Measurements from ENCODE around the gene CFAP45.
"Not testable (repeated sequence)": the region's sequence is repeated elsewhere in the genome, so short reads cannot be mapped to it uniquely, and the experiment has no call there.

The CFAP45 gene

DNA sequence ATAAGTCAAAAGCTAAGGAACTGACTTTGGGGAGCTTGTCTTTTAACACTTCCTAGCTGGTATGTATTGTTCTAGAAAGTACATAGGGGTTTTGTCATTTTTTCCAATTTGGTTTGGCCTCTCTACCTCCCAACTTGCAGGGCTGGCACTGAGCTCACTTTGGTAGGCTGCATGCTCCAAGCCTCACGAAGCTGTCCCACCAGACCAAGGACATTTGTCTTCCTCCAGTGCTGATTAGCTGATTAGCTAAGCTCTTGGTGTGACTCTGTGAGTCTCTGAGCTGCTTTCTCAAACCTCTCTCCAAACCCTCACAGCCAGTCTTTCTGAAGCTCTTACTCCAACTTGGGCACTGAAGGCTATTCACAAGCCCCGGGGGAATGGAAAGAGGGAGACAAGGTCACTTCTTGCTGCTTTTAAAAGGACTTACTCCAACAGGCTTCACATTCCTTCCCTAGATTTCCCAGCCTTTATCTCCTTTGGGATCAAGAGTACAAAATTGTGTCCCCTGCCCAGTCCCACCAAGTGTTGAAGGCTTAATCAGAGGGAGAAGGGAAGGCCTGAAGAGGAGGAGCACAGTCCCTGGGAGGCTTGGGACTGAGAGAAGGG, 893 bp upstream of the CFAP45 start:
- DNase-seq: no peak

DNA sequence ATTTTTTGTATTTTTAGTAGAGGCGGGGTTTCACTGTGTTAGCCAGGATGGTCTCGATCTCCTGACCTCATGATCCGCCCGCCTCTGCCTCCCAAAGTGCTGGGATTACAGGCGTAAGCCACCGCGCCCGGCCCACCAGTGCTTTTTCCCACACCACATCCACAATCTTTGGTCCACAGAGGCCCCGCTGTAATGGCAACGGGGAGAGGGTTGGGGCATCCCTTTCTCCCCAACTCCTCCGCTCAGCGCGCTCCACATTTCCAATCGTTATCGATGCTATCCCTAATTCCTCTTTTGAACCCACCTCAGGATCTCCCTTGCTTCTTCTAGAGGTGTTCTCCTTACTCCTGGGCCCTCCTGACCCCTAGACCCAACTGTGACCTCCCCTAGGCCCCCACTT, 331 bp downstream of the CFAP45 start:
- not testable (repeated sequence) for DNase-seq

DNA sequence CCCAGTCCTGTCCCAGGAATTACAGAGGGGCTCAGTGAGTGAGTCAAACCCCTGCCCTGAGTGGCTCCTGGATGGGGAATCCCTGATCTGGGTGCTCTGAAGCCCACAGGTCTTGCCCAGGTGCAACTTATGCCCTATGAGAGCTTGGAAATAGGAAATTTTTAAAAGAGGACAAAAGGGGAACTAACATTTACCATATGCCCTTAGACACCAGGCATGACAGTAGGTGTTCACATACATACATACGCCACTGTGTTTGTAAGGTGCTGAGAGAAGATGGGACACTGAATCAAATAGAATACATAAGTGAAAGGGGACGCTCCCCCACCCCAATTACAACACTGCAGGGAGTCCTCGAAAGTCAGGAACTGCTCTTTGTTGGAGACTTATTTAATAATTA, 1.4 kb downstream of the CFAP45 start:
- DNase-seq: no peak

DNA sequence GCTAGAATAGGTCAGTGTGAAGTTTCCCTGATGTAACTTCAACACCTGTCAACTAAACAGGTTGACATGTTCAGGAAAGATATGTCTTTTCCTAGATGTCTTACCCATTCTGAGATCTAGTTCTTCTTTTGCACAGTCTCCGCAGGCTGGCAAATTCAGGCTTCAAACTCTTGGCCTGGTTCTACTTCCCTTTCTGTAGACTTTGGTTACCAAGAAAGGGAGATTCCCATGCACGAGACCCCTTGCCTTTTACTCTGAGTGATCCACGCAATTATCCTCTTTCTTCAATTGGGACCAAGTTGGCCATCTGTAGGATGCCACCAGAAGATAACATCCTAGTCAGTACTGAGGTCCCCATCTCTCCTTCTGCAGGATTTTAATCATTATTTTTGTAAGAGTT, 2.0 kb downstream of the CFAP45 start:
- DNase-seq: no peak

DNA sequence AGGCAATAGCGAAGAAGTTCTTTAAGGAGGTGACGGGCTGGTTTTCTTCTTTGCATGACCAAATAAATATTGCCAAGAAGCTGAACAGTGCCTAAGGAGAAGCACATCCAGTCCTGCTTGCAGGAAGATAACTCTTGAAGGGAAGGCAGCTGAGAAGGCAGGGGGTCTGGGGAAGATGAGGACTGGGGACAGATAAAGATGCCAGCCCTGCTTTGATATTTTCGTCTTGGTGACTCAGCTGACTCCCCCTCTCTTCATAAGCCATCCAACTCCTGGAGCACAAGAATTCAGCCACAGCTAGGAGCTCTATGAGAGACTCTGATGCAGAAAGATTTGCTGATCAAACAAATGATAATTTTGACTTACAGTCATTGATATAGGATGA, 3.4 kb downstream of the CFAP45 start:
- no peak for DNase-seq

DNA sequence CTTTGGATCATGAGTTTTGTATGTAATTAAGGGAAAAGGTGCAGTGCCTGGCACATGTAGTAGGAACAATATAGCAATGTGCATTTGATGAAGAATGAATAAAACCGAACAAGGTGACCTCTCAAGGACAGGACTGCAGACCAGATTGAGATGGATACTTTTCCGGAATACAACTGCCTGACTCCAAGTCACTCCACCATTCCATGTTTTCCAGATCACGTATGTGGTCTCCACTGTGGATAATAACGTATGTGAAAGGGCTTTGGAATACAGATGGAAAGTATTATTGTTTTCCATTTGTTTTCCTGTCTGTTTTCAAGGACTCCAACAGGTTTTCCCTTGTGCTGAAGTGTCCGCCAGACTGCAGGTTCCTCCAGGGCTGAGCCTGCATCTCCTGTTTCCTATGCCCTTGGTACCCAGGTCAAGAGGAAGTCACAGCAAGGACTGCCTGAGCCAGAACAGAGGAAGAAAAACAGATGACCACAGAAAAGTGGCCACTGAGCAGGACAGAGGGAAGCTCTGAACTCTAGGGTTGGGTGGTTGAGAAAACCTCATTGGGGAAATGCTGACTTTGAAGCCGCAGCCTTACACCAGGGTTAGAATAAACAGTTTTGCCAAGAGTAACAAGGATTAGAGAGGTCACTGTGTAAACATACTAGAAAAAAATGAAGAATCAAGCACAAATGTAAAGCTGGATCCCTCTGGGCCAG, 4.0 kb downstream of the CFAP45 start:
- DNase-seq: no peak

DNA sequence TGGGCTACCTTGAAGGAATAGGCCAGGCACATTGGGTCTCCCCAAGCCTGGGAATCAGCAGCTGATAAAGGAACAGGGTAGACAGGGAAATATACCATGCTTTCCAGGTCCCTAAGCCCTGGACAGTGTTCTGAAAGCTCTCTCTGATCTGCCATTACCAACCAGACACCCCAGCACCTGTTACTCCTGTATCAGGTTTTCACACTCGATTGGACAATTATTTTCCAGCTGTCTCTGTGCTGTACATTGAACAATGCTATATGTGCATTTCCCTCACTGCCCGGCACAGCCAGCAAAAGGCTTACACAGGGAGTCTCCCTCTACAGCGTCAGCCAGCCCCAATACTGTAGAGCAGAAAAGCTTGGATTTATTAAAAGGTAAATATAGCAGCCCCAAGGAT, 4.7 kb downstream of the CFAP45 start:
- DNase-seq: no peak

DNA sequence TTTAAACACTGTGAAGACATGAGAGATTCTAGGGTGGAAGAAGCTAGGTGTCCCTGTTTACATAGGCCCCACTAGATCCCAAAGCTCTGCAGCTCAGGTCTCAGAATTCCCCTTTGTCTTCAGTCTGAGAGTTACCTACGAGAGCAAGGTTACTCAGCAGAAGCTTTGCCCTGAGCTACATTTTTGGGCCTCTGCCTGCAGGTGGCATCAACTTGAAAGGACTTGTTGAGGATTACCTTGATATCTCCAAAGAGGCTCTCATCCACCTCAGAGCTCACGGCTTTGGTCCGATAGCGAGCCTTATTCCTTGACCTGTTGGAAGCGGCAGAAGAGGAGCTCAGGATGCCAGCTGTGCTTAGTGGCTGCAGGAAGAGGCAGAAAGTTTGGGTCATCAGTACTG, 7.0 kb downstream of the CFAP45 start:
- DNase-seq: no peak

DNA sequence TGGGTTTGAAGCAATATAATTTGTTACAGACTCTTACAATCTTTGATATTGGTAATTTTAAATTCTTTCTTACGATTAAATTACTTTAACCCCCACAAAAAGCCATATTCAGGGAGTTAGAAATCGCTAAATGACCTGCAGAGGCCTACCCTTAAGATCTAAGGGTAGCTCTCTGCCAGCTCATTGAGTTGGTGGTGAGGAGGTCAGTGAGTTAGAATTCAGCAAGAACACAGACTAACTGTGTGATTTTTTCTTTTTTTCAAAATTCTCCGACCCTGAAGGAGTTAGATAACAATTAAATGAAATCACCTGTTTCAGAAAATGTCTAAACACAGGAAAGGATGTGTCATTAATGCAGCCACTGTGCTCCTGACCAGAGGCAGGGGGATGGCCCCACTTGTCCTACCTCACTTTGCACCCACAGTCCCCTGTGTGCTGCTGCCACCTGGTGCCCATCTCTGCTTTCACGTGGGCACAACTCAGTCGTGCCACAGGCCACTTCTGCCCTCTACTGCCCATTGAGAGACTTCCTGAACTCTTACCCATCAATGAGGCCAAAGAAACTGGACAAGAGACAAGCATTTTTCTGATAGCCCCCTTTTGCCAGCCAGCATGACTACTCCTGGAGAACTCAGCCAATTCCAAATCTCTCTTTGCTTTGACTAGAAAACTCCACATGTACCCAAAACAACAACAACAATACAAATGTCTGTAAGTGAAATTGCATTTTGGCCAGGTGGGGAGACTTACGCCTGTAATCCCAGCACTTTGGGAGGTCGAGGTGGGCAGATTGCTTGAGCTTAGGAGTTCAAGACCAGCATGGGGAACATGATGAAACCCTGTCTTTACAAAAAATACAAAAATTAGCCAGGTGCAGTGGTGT, 8.4 kb downstream of the CFAP45 start:
- DNase-seq: peak; percentile 91

DNA sequence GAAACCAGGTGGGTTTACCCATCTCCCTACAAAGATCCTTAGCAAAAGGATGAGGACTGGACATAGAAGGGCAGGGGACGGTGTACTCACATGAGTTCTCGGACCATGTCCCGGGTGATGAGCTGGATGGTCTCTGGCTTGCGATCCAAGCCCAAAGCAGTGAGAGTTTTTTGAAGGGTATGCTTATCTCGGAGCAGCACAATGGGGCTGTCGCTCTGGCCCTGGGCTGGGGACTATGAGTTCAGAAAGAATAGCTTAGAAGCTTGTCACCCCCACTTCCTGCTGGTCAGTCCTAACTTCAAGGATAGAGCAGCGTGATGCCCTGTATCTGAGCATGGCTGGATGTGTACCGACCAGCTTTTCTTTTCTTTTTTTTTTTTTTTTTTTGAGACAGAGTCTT, 9.6 kb downstream of the CFAP45 start:
- no peak for DNase-seq

DNA sequence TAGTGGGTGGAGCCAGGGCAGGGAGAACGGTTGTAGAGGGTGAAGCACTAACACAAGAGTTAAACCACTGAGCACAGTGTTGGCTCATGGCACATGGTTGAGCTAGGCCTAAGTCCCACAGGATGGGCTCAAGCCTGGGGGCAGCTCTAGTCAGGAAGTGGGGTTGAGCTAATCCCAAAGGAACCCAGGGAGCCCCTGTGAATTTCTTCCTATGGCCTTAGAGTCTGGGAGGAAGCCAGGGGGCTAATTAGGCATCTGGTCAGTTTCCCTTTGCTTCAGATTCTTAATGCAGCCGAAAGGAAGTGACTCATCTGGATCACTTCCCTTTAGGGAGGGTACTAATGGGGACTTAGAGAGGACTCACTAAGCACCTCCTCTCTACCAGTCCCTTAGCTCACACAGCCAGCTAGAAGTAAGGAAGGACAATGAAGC, 10.1 kb downstream of the CFAP45 start:
- peak; percentile 99 for DNase-seq

DNA sequence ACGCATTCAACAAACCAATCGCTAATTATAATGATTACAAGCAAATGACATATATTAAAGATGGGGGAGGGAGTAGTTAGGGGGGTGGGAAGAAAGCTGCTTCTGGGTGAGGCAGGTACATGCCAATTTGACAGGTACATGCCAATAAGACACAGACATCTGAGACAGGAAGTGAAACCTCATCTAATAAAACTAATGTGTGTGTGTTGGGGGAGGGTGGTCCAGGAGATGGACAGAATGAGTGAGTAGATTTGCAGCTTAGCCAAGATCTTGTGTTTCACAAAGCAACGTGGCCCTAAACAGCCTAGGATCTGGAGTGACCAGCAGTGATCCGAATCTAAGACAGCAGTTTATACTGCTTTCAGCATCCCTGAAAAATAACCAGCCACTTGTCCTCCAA, 10.8 kb downstream of the CFAP45 start:
- no peak for DNase-seq

DNA sequence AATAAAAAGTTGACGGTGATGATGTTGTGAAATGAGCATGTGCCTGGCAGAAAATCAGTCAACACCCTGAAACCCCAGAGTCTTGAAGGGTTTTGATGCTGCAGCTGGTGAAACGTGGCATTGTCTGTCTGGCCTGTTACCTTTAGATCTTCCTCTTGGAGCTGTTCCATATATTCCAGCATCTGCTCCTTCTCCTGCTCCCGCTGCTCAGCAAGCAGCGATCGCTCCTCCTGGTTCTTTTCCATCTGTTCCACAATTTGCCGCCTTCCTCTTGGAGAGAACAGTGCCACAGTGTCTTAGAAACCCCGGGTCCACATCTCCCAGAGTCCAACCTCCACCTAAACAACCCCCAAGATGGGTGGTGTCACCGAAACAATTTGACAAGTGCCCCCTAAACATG, 15.7 kb downstream of the CFAP45 start:
- DNase-seq: no peak

DNA sequence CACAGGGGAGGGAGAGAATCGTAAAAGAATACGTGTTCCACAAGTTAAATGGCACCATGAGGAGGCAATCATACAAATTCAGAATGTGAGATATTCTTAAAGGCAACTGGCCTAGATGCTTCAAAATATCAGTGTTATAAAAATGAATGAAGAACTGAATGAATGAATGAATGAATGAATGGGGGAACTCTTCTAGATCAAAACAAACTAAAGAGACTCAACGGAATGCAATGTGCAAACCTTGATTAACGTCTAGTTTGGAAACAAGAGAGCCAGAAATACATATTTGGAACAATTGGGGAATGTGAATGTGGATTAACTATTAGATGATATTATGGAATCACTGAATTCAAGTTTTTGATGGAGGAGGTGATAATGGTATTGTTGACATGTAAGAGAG, 16.8 kb downstream of the CFAP45 start:
- DNase-seq: no peak

DNA sequence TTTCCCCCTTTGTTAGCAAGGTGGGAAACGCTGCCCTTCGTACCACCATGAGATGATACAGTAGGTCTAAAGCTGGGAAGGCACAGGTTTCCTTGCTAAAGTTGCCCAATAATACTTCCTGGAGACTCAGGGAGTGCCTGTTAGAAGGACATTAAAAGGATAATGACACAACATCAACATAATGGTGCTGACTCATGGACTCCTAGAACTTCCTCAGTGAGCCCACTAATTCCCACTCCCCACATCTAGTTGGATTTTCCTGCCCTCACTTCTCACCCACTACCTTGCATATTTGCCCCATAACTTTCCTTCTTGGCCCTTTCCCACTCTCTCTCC, 17.5 kb downstream of the CFAP45 start:
- peak; percentile 57 for DNase-seq

DNA sequence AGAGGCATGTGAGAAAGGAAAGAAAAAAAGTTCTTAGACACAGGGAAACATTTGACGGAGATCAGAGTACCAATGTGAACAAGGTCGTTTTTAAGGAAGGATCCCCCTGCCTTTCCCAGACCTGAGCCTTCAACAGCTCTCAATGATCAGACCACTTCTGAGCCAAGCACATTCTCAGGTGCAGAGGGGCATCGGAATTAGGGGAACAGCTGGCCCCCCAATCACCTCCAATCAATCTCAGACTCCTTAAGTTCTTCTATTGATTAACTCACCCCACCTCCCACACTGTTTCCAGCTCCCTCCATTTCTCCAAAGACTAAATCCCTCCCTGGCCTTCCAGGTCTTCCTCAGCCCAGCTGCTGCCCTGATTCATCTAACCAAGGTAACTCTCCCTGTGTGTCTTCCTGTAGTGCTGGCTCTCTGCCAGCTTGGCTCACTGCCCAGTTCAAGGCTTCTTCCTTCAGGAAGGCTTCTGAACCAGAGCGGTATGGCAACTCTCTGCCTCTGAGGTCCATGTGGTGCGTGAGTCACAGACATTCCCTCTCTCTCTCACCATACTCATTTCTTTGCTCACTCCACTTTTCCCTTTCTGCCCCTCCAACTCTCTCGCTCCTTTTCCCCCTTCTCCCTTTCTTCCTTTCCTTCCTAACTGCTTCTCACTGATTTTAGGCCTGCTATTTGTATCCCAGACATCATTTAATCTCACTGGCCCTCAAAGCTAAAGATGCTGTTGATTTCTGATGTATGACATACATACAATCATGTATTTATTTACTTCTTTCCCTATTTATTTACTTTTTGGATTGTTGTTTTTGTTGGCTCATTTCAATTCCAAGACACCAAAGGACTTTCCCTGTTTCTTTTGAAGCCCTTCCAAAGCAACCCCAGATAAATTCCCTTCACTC, 18.1 kb downstream of the CFAP45 start:
- peak; percentile 98 for DNase-seq

DNA sequence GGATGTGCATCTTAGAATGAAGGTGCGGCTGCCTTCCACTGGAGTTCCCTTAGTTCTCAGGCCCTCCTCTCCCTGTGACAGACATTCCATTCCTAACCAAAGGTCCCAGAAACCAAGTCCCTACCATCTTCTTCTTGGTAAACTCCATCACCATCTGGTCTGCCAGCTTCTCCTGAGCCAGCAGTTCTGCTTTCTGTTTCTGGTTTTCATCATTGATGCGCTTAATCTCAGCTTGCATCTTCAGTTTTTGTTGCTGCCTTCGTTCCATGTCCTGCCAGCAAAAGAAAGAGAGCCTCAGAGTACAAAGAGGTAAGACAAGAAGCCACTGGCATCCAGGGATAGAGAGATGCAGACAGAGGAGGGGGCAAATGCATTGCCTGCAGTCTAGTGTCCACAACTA, 19.5 kb downstream of the CFAP45 start:
- no peak for DNase-seq

DNA sequence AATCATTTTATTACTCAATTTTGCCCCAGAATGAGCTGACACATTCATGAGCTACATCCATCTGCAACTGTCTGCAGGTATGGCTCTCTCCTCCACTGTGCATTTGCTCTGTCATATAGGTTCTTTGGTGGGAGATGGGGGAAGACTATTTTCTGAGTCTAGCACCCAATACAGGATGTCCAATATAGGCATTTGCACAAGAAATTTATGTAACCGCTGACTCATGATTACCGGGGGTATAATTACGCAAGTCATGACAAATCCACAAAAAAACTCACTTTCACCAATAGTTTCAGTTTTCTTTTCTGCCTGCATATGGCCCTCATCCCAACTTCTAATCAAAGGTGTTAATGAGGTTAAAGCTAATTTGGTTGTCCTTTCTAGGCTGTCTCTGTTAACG, 20.0 kb downstream of the CFAP45 start:
- peak; percentile 84 for DNase-seq

DNA sequence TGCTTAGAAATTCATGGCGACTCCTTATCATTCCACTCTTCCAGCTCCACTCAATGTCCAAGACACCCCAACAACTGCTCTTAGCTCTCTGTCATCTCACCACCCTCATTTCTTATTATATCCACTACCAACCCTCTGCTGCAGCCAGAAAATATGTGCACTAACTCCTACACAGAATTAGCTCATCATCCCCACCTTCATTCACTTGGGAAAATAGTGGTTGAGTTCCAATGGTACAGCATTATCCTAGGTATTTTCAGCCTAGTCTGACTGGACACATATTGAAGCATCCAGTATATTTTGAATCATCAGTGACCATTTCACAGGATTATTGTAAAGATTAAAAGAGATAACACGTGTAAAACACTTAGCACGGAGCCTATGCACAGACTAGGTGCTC, 20.8 kb downstream of the CFAP45 start:
- no peak for DNase-seq

DNA sequence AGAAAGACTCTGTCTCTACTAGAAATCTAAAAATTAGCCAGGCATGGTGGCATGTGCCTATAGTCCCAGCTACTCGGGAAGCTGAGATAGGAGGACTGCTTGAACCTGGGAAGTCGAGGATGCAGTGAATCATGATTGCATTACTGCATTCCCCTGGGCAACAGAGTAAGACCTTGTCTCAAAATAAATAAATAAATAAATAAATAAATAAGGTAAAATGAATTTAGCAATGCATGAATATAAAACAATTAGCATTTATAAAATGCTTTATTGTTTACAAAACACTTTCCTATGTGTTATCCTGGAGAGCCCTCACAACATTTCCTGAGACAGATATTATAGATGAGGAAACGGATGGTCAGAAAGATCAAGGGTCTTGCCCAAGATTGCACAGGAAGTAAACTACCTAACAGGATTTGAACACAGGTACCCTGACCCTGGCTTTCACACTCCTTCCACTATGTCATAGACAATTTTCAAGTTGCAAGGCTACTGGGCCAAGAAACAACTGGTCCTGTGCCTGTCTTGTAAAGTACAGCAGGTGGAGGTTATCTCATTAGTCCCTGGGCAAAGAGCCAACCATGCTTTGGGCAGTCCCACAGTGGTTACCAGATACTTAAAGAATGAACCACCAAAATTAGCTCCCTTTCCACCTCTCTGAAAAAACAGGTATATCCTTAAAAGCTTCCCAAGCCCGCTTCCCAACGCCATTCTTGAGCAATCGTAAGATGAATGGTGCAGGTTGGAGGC, 22.1 kb downstream of the CFAP45 start:
- no peak for DNase-seq

DNA sequence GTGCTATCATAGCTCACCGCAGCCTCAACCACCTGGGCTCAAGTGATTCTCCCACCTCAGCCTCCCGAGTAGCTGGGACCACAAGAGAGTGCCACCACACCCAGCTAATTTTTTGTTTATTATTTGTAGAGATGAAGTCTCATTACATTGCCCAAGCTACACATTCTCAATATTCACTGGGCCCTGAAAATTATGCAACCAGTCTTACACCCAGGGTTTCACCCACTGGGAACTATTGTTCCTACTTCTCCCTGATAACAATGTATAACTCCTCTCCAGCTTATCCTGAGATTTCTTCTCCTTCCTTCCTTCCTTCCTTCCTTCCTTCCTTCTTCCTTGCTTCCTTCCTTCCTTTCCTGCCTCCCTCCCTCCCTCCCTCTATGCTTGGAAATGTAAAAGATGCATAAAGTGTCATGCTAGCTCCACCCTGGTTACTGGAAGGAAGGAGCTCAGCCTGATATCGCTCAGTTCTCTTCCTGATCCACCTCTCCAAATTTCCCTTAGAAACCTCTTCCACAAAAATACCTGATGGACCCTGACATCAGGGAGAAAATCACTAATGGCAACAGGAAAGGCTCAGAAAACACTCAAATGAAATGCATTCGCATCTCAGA, 26.3 kb downstream of the CFAP45 start:
- no peak for DNase-seq

DNA sequence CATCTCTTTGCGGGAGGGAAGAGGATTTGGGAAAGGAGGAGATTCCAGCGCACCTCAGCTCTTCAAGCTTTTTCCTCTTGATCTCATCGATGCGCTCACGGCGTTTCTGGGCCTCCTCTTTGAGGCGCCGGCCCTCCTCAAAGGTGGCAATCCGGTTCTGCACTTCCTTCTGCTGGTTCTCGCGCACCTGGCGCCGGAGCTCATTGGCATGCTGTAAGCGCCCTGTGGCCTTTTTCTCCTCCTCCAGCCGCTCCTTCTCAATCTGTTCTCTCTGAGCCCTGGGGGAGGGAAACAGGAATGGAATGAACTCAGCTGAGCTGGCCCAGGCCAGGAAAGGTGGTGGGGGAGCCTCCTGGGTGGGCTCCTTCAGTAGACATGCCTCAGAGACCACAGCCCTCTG, 27.1 kb downstream of the CFAP45 start:
- DNase-seq: no peak

Measured in EL (cell line).